22Rv1 (cell line): ENCODE data around the gene GTPBP4.

Source experiments
- H3K27ac ChIP-seq: fragments of 450-650 bp; 2 replicates; pipeline ENCODE4 v1.5.1; 2017
- ZFX ChIP-seq: fragments of 450-650 bp; IDR thresholded peaks from 2 replicates; pipeline ENCODE4 v1.6.1; 2017; ENCODE audit warnings: antibody characterized with exemption, borderline replicate concordance
- TF ChIP-seq, protein P1 (sequence below): fragments of 450-650 bp; IDR thresholded peaks from 2 replicates; pipeline ENCODE4 v1.5.1; 2017; ENCODE audit warnings: mild to moderate bottlenecking

Gene GTPBP4

GRCh38 chr10:971613-972012 is 16.6 kb upstream of the GTPBP4 start:
- TF ChIP-seq, protein P1, sequence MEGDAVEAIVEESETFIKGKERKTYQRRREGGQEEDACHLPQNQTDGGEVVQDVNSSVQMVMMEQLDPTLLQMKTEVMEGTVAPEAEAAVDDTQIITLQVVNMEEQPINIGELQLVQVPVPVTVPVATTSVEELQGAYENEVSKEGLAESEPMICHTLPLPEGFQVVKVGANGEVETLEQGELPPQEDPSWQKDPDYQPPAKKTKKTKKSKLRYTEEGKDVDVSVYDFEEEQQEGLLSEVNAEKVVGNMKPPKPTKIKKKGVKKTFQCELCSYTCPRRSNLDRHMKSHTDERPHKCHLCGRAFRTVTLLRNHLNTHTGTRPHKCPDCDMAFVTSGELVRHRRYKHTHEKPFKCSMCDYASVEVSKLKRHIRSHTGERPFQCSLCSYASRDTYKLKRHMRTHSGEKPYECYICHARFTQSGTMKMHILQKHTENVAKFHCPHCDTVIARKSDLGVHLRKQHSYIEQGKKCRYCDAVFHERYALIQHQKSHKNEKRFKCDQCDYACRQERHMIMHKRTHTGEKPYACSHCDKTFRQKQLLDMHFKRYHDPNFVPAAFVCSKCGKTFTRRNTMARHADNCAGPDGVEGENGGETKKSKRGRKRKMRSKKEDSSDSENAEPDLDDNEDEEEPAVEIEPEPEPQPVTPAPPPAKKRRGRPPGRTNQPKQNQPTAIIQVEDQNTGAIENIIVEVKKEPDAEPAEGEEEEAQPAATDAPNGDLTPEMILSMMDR, result no peak
- TF ChIP-seq ZFX, result no peak
- no peak overlapping the region for H3K27ac ChIP-seq

GRCh38 chr10:972763-973162 is 15.5 kb upstream of the GTPBP4 start:
- no peak for TF ChIP-seq ZFX
- TF ChIP-seq, protein P1, result no peak
- no peak overlapping the region for H3K27ac ChIP-seq

GRCh38 chr10:974038-974784 is 14.0 kb upstream of the GTPBP4 start:
- no peak overlapping the region for H3K27ac ChIP-seq
- TF ChIP-seq ZFX, result no peak
- TF ChIP-seq, protein P1, result no peak

DNA sequence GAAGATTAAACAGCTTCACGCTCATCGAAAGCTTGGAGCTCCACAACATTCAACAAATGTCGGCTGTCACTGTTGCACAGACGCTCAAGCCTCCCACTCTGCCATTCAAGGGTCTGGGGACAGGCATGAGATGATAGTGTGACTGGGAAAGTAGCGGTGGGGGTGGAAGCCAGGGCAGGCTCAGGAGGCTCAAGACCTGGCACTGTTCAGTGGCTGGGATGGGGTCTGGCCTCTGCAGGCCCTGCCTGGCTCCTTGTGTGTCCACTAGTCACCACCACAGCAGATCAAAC is 13.5 kb upstream of the GTPBP4 start:
- H3K27ac ChIP-seq, result no peak overlapping the region
- TF ChIP-seq, protein P1, result no peak
- no peak for TF ChIP-seq ZFX

- H3K27ac ChIP-seq, result no peak overlapping the region
- TF ChIP-seq, protein P1, result no peak
- no peak for TF ChIP-seq ZFX
These were observed 11.9 kb upstream of the GTPBP4 start for GRCh38 chr10:976316-976715.

- H3K27ac ChIP-seq, result no peak overlapping the region
These were observed 9.3 kb upstream of the GTPBP4 start for GRCh38 chr10:978826-979421.

More at GRCh38 chr10:978826-979421, 9.3 kb upstream of the GTPBP4 start:
- no peak for TF ChIP-seq ZFX
- TF ChIP-seq, protein P1, result no peak
